Ureter (tissue), 1 donor: ENCODE data around the gene TBC1D32. TPM values are rescaled to one million over a fixed set of nuclear protein-coding genes. Genes with fewer than 3 reads are reported as not detected.

ENCODE experiments used
- total RNA-seq: library from RNA; stranded (reverse); gene quantifications from one replicate; pipeline ENCODE4 v1.2.4, GENCODE V29; 2023
- donor health status: DM: yes; HTN: yes; CAD: no.

TBC1D32 gene
- total RNA-seq, 1 donor from 2014 or later, result 23.2 TPM

Other genes starting within 250 kb of the TBC1D32 start
- gene GJA1, start 101.2 kb upstream of the TBC1D32 start, total RNA-seq, result 74.2 TPM